Keratinocyte (primary cell): ENCODE measurements around the gene BANK1.

Experiments used
- EZH2 ChIP-seq: IDR thresholded peaks from one replicate; pipeline ENCODE4 v1.6.1; 2012; ENCODE audit warnings: inconsistent platforms, mild to moderate bottlenecking, low read length, moderate library complexity
- TF ChIP-seq, protein P1 (sequence below), 3 experiments: IDR thresholded peaks in 1 of 3; conservative IDR thresholded peaks in 1 of 3; optimal IDR thresholded peaks in 1 of 3; 2 replicates in 2 of 3; 3 replicates in 1 of 3; pipeline versions ENCODE3 to v1.5.1; 2011; ENCODE audit warnings: low read length in 3 of 3, mild to moderate bottlenecking in 3 of 3, moderate library complexity in 2 of 3, control low read depth in 1 of 3, inconsistent platforms in 1 of 3; ENCODE audit not compliant: insufficient read depth in 2 of 3; ENCODE audit errors: extremely low read depth in 1 of 3

DNA sequence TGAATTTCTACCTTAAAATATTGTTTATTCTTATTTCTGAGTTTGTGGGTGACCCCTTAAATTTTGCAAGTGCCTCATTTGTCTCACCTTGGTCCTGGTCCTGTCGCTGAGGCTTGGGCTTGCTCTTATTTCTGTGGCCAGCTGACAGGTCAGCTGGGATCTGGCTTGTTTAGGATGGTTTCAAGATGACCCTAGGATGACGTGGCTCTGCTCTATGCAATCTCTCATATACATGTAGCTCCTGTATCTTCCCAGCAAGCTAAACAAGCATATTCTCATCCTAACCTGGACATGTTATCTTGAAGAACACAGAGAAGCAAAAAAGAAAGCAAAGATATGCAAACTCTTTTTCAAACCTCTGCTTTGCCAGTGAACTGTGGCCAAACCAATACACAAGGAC is 158.4 kb downstream of the BANK1 start:
- TF ChIP-seq, protein P1, sequence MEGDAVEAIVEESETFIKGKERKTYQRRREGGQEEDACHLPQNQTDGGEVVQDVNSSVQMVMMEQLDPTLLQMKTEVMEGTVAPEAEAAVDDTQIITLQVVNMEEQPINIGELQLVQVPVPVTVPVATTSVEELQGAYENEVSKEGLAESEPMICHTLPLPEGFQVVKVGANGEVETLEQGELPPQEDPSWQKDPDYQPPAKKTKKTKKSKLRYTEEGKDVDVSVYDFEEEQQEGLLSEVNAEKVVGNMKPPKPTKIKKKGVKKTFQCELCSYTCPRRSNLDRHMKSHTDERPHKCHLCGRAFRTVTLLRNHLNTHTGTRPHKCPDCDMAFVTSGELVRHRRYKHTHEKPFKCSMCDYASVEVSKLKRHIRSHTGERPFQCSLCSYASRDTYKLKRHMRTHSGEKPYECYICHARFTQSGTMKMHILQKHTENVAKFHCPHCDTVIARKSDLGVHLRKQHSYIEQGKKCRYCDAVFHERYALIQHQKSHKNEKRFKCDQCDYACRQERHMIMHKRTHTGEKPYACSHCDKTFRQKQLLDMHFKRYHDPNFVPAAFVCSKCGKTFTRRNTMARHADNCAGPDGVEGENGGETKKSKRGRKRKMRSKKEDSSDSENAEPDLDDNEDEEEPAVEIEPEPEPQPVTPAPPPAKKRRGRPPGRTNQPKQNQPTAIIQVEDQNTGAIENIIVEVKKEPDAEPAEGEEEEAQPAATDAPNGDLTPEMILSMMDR (optimal IDR thresholded peaks at IDR 0.05 in 1 of 3, IDR thresholded peaks at IDR 0.05 in 1 of 3, conservative IDR thresholded peaks at IDR 0.05 in 1 of 3; ENCODE audit: extremely low read depth in 1 of 3, insufficient read depth in 2 of 3, low read length in 3 of 3): no peak
- TF ChIP-seq EZH2: no peak
